K562 (cell line): ENCODE measurements around the gene DNAH3.

Experiments
- CEBPB ChIP-seq: fragments of 450-650 bp; IDR thresholded peaks from 2 replicates; pipeline ENCODE4 v1.6.1; 2016; ENCODE audit warnings: missing genetic modification characterization, missing compliant biosample characterization
- CTCF ChIP-seq, 3 experiments: IDR thresholded peaks in 2 of 3; conservative IDR thresholded peaks in 1 of 3; 2 replicates each; pipeline ENCODE4 v1.5.1; 2011 to 2012; ENCODE audit warnings: low read length in 3 of 3, mild to moderate bottlenecking in 3 of 3, control low read depth in 2 of 3, improper control_type of control experiment in 1 of 3, inconsistent platforms in 1 of 3, low read depth in 1 of 3, mixed read lengths in 1 of 3, moderate library complexity in 1 of 3; ENCODE audit not compliant: insufficient read depth in 2 of 3
- NCOA4 ChIP-seq: fragments of 450-650 bp; IDR thresholded peaks from 2 replicates; pipeline ENCODE4 v1.6.1; 2018; ENCODE audit warnings: mild to moderate bottlenecking; ENCODE audit not compliant: partially characterized antibody
- ZNF12 ChIP-seq: sonication (generic); formaldehyde crosslinking; IDR thresholded peaks from 2 replicates; pipeline ENCODE4 v1.4.0; 2020; ENCODE audit warnings: mild to moderate bottlenecking, missing genetic modification reagents
- ZNF398 ChIP-seq: fragments of 250-450 bp; sonication (Bioruptor Pico); IDR thresholded peaks from 2 replicates; pipeline ENCODE4 v1.8.0; 2021; ENCODE audit warnings: moderate library complexity, mild to moderate bottlenecking, inconsistent platforms
- ZNF408 ChIP-seq: fragments of 250-450 bp; sonication (Bioruptor Pico); IDR thresholded peaks from 2 replicates; pipeline ENCODE4 v1.4.0; 2020; ENCODE audit warnings: low read depth, mild to moderate bottlenecking, moderate library complexity
- TF ChIP-seq, protein P1 (sequence below): sonication (generic); formaldehyde crosslinking; IDR thresholded peaks from 2 replicates; pipeline ENCODE4 v1.4.0; 2020; ENCODE audit warnings: mild to moderate bottlenecking, missing genetic modification reagents

- TF ChIP-seq ZNF12 (CRISPR knock-in tag): no peak
- TF ChIP-seq CEBPB (tag): no peak
- TF ChIP-seq, protein P1, sequence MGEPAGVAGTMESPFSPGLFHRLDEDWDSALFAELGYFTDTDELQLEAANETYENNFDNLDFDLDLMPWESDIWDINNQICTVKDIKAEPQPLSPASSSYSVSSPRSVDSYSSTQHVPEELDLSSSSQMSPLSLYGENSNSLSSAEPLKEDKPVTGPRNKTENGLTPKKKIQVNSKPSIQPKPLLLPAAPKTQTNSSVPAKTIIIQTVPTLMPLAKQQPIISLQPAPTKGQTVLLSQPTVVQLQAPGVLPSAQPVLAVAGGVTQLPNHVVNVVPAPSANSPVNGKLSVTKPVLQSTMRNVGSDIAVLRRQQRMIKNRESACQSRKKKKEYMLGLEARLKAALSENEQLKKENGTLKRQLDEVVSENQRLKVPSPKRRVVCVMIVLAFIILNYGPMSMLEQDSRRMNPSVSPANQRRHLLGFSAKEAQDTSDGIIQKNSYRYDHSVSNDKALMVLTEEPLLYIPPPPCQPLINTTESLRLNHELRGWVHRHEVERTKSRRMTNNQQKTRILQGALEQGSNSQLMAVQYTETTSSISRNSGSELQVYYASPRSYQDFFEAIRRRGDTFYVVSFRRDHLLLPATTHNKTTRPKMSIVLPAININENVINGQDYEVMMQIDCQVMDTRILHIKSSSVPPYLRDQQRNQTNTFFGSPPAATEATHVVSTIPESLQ: no peak
- TF ChIP-seq NCOA4: no peak
- no peak for TF ChIP-seq ZNF398 (CRISPR knock-in tag)
- TF ChIP-seq ZNF408: no peak
- no peak for TF ChIP-seq CTCF (IDR thresholded peaks at IDR 0.05 in 2 of 3, conservative IDR thresholded peaks at IDR 0.05 in 1 of 3; ENCODE audit: insufficient read depth in 2 of 3, low read depth in 1 of 3, low read length in 3 of 3)
Observed at GRCh38 chr16:20997147-20997546, 153.5 kb downstream of the DNAH3 start.
